ENCODE measurements around the gene OTUD4. TPM values are rescaled to one million over a fixed set of nuclear protein-coding genes. Genes with fewer than 3 reads are reported as not detected.
A peak's percentile ranks its signal among the peaks of the same experiment; 100 is the strongest.

The OTUD4 gene
- total and polyA plus RNA-seq, 2 donors (not counting 1 experiment from before 2014, with no cell fraction given) = 9.7 to 51.0 TPM

DNA sequence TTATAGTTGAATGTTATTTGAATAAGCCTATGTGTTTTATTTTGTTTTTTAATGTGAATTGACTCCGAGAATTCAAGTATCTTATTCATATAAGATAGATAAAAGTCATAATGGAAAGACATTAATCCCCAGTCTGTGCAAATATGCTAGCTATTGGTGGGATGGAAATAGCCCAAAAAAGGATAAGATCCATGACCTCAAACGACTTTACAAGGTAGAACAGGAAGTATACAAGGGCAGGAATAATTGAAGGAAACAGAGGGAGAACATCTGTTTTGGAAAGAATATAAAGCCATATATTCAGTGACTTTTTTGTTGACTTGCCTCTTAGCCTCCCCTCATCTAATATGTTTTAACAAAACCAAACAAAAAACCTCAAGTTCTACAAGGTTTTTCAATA lies 73.3 kb downstream of the OTUD4 start:
- Mint-ChIP-seq H3K4me1 (peaks cover 10% of the 10 kb centered on the region), H3K27ac (no peak overlapping the region), H3K9me3 (ENCODE audit: insufficient read depth) (no peaks in the 10 kb centered on the region), H3K27me3 (no peaks in the 10 kb centered on the region), H3K4me3 (no peak overlapping the region)
- H2AFZ ChIP-seq (ENCODE audit: insufficient read depth, low read depth, low read length, poor library complexity, severe bottlenecking) = no peak overlapping the region
- H3K9me3 ChIP-seq (ENCODE audit: control extremely low read depth in 1 of 3, control insufficient read depth in 2 of 3, insufficient read depth in 1 of 3, low read length in 2 of 3) = no peaks in the 10 kb centered on the region
- peaks cover 8 to 56% of the 10 kb centered on the region in 2 experiments for H3K36me3 ChIP-seq (replicated peaks in 1 of 2; ENCODE audit: control extremely low read depth in 1 of 2, control insufficient read depth in 1 of 2, extremely low read depth in 1 of 2, insufficient read depth in 2 of 2, low read length in 1 of 2)
- H3K27ac ChIP-seq (ENCODE audit: low read length in 2 of 2) = no peak overlapping the region
- ATAC-seq (ENCODE audit: low read depth) = no peak
- intact Hi-C loops (cut with micrococcal nuclease) = no loop called here
- DNase-seq = no peak
- TF ChIP-seq, protein P1, sequence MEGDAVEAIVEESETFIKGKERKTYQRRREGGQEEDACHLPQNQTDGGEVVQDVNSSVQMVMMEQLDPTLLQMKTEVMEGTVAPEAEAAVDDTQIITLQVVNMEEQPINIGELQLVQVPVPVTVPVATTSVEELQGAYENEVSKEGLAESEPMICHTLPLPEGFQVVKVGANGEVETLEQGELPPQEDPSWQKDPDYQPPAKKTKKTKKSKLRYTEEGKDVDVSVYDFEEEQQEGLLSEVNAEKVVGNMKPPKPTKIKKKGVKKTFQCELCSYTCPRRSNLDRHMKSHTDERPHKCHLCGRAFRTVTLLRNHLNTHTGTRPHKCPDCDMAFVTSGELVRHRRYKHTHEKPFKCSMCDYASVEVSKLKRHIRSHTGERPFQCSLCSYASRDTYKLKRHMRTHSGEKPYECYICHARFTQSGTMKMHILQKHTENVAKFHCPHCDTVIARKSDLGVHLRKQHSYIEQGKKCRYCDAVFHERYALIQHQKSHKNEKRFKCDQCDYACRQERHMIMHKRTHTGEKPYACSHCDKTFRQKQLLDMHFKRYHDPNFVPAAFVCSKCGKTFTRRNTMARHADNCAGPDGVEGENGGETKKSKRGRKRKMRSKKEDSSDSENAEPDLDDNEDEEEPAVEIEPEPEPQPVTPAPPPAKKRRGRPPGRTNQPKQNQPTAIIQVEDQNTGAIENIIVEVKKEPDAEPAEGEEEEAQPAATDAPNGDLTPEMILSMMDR (IDR thresholded peaks at IDR 0.05) = no peak
- TF ChIP-seq EZH2 (IDR thresholded peaks at IDR 0.05; ENCODE audit: borderline replicate concordance, insufficient read depth, low read depth, low read length, poor library complexity, severe bottlenecking) = no peak
- no peaks in the 10 kb centered on the region for H3K27me3 ChIP-seq (replicated peaks in 1 of 4; ENCODE audit: control extremely low read depth in 1 of 4, control insufficient read depth in 3 of 4, insufficient read depth in 4 of 4, low read length in 3 of 4)
- WGBS (ENCODE audit: insufficient coverage) = 33% methylated on average over 1 of the region's 2 CpGs
- ChIA-PET POLR2A (no interaction called here), CTCF (no interaction called here)
- peaks cover 7 to 14% of the 10 kb centered on the region in 2 donors for H3K4me1 ChIP-seq (ENCODE audit: control insufficient read depth in 2 of 2, insufficient read depth in 2 of 2, low read length in 2 of 2)
- H3K4me3 ChIP-seq (ENCODE audit: control extremely low read depth in 1 of 5, extremely low read depth in 1 of 5, insufficient read depth in 1 of 5, low read depth in 2 of 5, low read length in 4 of 5) = no peak overlapping the region
- H4K20me1 ChIP-seq (ENCODE audit: control insufficient read depth, insufficient read depth, low read length, poor library complexity, severe bottlenecking) = peaks cover 7% of the 10 kb centered on the region
- peaks cover 25% of the 10 kb centered on the region for H3K79me2 ChIP-seq (ENCODE audit: control insufficient read depth, insufficient read depth, low read length)
- no peak overlapping the region for H3K4me2 ChIP-seq (replicated peaks; ENCODE audit: low read depth, low read length, poor library complexity, severe bottlenecking)
- H3K9ac ChIP-seq (ENCODE audit: low read length) = no peak overlapping the region

DNA sequence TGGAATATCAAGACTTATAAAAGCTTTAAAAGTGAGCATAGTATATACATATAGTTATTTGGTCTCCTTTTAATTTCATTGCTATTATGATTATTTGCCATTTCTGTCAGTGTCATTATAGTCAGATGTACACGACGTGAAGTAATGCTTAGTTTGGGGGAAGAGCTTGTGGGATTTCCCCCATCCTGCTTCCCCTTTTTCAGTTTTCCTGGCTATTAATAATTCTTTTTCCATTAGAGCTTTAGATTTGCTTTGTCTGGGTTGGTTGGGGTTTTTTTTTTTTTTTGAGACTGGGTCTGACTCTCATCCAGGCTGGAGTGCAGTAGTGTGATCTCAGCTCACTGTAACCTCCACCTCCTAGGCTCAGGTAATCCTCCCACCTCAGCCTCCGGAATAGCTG lies 76.9 kb downstream of the OTUD4 start:
- no CpG with 5 or more reads among the region's 3 CpGs for WGBS (ENCODE audit: insufficient coverage)
- ATAC-seq (ENCODE audit: low read depth) (peak; percentile 28), DNase-seq (no peak)
- peaks cover 5% of the 10 kb centered on the region for H4K20me1 ChIP-seq (ENCODE audit: control insufficient read depth, insufficient read depth, low read length, poor library complexity, severe bottlenecking)
- no peak overlapping the region for H3K9ac ChIP-seq (ENCODE audit: low read length)
- ChIA-PET CTCF (no interaction called here), POLR2A (no interaction called here)
- H3K9me3 Mint-ChIP-seq (ENCODE audit: insufficient read depth) = no peaks in the 10 kb centered on the region
- peaks cover 26 to 39% of the 10 kb centered on the region in 2 donors for H3K4me1 ChIP-seq (ENCODE audit: control insufficient read depth in 2 of 2, insufficient read depth in 2 of 2, low read length in 2 of 2)
- H3K4me3 ChIP-seq (ENCODE audit: control extremely low read depth in 1 of 5, extremely low read depth in 1 of 5, insufficient read depth in 1 of 5, low read depth in 2 of 5, low read length in 4 of 5) = no peak overlapping the region
- TF ChIP-seq EZH2 (IDR thresholded peaks at IDR 0.05; ENCODE audit: borderline replicate concordance, insufficient read depth, low read depth, low read length, poor library complexity, severe bottlenecking) = no peak
- TF ChIP-seq, protein P1 (IDR thresholded peaks at IDR 0.05) = no peak
- H3K9me3 ChIP-seq (ENCODE audit: control extremely low read depth in 1 of 3, control insufficient read depth in 2 of 3, insufficient read depth in 1 of 3, low read length in 2 of 3) = no peaks in the 10 kb centered on the region
- peak overlapping the region; percentile 77 for H3K27ac Mint-ChIP-seq
- H3K36me3 ChIP-seq (replicated peaks in 1 of 2; ENCODE audit: control extremely low read depth in 1 of 2, control insufficient read depth in 1 of 2, extremely low read depth in 1 of 2, insufficient read depth in 2 of 2, low read length in 1 of 2) = peaks cover 3 to 35% of the 10 kb centered on the region in 2 experiments
- peak overlapping the region in 1 of 2 donors; percentile 59 for H3K27ac ChIP-seq (ENCODE audit: low read length in 2 of 2)
- H2AFZ ChIP-seq (ENCODE audit: insufficient read depth, low read depth, low read length, poor library complexity, severe bottlenecking) = no peak overlapping the region
- peaks cover 61% of the 10 kb centered on the region for H3K79me2 ChIP-seq (ENCODE audit: control insufficient read depth, insufficient read depth, low read length)
- peak overlapping the region; percentile 25 for H3K4me2 ChIP-seq (replicated peaks; ENCODE audit: low read depth, low read length, poor library complexity, severe bottlenecking)
- H3K27me3 Mint-ChIP-seq = no peaks in the 10 kb centered on the region
- no peak overlapping the region for H3K4me3 Mint-ChIP-seq
- no peaks in the 10 kb centered on the region for H3K27me3 ChIP-seq (replicated peaks in 1 of 4; ENCODE audit: control extremely low read depth in 1 of 4, control insufficient read depth in 3 of 4, insufficient read depth in 4 of 4, low read length in 3 of 4)
- peaks cover 25% of the 10 kb centered on the region for H3K4me1 Mint-ChIP-seq
- intact Hi-C loops (cut with micrococcal nuclease) = no loop called here
